Amygdala (tissue), 56 donors: ENCODE results near the gene CLSTN2.

Source experiments
- DNase-seq, 56 donors: peaks; one replicate each; lab custom pipeline; 2025; lab: John Stamatoyannopoulos, UW

CLSTN2 gene

DNA sequence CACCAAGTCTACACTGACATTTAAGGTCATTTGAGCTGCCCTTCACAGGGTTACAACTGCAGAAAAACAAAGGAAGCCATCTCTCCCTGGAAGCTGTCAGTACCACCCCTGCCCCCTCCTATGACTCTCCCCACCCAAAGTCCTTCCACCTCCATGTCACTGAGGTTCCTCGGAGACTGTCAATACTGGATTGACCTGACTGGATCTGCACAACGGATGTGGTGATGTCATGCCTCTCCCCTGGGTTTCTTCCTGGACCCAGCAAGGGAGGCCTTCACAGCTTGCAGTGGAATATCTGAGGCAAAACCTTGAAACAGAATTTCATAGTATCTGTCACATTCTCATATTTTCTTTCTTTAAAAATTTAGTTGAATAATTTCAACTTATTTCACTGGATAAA, 153.5 kb downstream of the CLSTN2 start:
- DNase-seq: no peak

GRCh38 chr3:140089403-140090072, 154.6 kb downstream of the CLSTN2 start:
- DNase-seq: no peak

DNA sequence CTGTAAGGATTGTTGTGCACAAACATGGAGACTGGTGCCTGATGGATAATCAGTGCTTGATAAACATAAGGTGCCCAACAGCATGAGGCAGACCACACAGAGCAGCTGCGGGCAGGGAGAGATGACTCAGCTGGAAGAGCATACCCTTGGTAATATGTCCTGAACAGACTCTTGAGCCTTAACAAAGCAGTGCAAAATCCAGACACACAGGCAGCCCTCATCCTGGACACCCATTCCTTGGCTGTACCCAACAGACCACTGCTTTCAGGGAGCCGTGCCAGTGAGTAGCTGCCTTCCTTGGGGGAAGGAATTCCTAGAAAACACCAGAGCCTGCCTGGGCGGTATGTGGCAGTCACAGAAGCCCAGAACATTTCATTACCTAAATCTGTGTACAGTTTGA, 156.2 kb downstream of the CLSTN2 start:
- peak in 12 of 56 donors; percentile 3 to 28 (median 15) for DNase-seq

- DNase-seq: no peak
These were observed 158.0 kb downstream of the CLSTN2 start for GRCh38 chr3:140092848-140093536.

GRCh38 chr3:140093742-140094141, 158.8 kb downstream of the CLSTN2 start:
- DNase-seq: peak in 2 of 56 donors; percentile 5 to 34

DNA sequence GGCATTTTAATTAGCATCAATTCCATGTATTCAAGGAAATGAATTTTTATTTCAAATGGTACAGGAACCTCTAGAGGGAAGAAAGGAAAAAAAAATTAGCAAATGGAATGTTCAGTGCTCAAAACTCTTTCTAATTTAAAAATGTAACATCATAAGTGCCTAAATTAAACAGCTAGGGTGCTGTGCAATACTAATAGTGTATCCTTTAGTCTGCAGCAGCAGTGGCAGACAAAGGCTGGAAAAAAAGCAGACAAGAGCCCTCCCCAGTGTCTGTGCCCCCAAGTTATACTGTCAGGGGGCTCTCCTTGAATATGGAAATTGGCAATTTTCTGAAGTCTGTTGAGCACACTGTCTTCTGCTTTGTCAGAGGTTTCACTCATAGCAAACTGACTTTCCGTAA, 159.5 kb downstream of the CLSTN2 start:
- DNase-seq: no peak

DNA sequence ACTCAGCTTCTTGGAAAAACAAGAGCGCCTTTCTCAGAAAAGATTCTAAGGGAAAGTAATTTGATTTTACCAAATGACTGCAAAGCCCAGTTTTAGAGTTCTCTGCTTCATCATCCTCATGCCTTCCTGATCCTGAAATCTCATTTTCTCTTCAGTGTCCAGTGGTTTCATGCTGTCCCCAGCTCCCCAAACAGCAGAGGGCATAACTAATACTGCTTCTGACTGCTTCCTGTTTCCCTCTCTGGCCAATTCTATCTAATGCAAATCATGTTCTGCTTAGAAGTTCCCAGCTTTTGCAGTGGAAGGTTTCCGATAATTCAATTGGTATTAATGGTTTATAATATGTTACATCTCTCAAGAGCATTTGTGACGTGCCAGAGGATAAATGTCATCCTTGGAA, 161.1 kb downstream of the CLSTN2 start:
- peak in 1 of 56 donors; percentile 3 for DNase-seq

GRCh38 chr3:140097874-140098635, 163.1 kb downstream of the CLSTN2 start:
- DNase-seq: no peak

DNA sequence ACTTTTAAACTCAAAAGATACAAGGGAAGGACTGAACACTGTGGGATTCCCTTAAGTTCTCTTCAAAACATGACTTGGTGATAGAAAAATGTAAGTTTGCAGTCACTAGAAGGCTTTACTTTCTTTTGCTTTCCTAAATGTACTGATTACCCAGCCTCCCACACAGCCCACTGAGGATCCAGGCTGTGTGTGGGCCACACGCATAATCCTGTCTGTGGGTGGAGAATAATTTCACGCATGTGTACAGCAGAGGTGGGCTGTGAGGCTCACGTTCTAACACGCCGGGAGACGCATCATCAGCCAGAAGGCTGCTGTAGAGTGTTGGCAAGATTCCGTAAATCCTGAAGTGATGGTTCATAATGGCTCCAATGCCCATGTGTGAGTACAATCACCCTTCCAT, 165.5 kb downstream of the CLSTN2 start:
- DNase-seq: peak in 1 of 56 donors; percentile 6

DNA sequence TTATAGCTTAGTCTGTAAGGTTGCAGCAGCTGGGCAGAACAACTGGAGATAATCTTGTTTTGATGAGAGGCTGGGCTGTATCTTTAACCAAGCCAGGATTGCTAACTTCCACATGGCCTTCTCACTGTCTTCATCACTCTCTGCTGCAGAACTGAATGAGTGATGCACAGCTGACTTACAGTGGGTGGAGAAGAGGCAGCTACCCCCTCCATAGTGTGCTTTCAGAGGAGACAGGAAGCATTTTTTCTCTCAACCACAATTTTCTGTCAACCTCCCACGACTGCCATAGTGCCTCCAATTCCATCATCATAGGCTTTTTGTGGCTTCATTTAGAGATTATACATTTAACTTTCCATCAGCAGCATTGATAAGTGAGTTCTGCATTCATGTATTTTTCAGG, 168.2 kb downstream of the CLSTN2 start:
- DNase-seq: peak in 3 of 56 donors; percentile 5 to 21 (median 12)

DNA sequence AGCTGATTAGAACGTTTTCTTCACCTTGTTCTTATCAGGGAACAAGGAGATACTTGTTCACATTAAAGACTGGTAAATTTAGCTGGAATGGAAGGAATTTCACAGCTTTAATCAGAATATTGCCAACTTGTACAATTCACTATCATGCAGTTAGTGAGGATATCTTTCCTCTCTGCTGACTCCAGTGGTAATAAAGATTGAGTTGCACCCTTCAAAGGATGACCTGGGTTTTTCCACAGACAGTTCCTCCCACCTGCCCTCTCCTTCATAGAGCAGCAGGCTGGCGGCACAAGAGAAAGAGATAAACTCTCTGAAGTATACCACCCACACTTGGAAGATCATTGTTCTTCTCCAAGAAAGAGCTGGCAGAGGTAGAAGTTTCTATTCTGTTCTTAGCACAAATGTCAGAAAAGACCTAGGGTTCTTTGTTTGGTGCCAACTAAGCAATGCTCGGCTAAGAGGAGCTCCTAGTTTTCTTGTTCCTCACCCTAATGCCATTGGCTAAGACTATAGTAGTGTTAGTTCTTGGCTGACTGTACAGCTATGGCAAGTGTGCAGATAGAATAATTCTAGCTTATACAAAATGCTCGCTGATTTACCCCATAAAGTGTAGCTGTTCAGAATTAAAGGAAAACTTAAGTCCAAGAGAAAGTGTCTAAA, 169.1 kb downstream of the CLSTN2 start:
- no peak for DNase-seq

DNA sequence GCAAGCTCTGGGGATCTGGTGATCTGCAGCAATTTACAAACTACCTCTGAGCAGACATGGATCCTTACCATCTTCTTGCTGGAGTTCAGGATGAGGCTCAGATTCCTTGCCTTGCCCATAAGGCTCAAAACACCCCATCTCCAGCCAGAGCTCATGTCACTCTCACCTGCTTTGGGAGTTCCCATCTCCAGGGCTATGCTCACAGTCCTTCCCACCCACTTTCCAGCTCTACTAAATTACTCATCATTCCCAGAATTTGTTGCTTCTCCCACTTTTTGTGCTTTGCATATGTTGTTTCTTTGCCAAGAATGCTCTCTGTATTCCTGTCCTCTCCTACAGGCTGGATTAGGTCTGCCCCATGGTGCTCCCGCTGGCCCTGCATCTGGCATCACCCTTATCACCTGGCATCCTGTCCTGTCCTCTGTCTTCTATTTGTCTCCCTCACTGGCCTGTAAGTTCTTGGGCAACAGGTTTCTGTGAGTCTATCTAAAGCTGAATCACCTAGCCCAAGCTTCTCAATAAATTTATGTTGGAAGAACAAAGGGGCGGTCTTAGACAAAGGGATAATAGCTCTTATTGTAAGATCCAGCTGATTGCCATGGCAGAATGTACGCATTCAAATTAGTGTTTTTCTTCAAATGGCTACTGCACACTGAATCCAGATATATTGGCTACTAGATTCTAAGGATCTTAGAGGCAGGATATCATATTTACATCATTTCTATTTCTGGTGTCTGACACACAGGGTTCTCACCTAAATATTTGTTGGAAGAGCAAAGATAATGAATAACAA, 179.2 kb downstream of the CLSTN2 start:
- no peak for DNase-seq

- DNase-seq: no peak
These were observed 179.8 kb downstream of the CLSTN2 start for GRCh38 chr3:140114789-140115080.

GRCh38 chr3:140117096-140117526, 182.1 kb downstream of the CLSTN2 start:
- DNase-seq: no peak

- DNase-seq: no peak
These were observed 187.2 kb downstream of the CLSTN2 start for GRCh38 chr3:140122183-140122582.

DNA sequence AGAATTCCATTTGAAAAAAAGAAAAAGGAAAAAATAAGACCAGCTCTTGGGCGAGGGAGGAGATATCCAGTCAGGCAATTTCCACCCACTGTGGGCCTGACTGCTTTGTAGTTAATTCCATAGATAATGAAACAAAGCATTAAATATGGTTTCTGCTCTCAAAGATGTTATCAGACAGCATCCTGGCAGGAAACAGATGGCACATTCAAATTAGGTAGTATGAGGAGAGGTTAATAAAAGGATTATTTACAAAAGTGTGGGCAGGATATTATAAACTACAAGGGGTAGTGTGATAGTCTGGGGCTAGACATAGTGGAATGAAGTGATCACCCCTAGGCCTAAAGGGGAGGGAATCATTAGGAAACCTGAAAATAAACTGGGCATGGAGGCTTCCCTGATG, 193.2 kb downstream of the CLSTN2 start:
- DNase-seq: peak in 1 of 56 donors; percentile 19

GRCh38 chr3:140128631-140129030, 193.6 kb downstream of the CLSTN2 start:
- DNase-seq: peak in 16 of 56 donors; percentile 2 to 43 (median 10)

DNA sequence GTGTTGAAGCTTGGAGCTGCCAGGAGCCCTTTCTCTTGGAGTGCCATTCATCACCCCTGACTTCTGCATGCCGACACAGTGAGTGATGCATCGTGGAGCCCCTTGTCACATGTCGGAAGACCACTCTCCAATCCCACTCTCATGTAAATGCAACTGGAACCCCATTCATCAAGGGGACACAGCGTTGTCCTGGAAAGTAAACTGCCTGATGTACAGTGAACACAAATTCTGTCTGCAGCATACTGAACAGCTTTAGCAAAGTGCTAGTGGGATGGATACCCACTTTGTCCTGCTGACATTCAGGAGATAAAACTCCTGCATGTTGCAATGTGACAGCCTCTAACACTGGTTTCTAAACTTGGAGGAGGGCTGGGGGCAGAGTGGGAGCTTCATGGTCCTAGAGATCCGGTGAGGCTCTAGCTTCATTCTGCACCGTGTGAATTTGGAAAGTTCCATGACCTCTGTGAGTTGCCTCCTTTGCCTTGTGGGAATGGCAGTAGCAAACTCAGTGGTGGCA, 194.8 kb downstream of the CLSTN2 start:
- no peak for DNase-seq

GRCh38 chr3:140131895-140132294, 196.9 kb downstream of the CLSTN2 start:
- no peak for DNase-seq
